SK-N-MC (cell line): ENCODE measurements around the gene FEV.

Experiments
- DNase-seq: peaks from one replicate; pipeline ENCODE4 v3.0.0-alpha.2; 2011; ENCODE audit warnings: low read depth, low spot score
- H3K27ac ChIP-seq: fragments of 200-600 bp; sonication (generic); 2 replicates; pipeline ENCODE4 v1.5.1; 2016; ENCODE audit warnings: mixed run types
- H3K36me3 ChIP-seq: fragments of 200-600 bp; sonication (generic); 2 replicates; pipeline ENCODE4 v1.6.1; 2017; ENCODE audit warnings: antibody characterized with exemption, low read length, mixed read lengths; ENCODE audit not compliant: insufficient read depth
- H3K4me3 ChIP-seq: fragments of 200-600 bp; sonication (generic); 2 replicates; pipeline ENCODE4 v1.5.1; 2016
- H3K9ac ChIP-seq: fragments of 200-600 bp; sonication (generic); 2 replicates; pipeline ENCODE4 v1.8.0; 2017; ENCODE audit warnings: mixed run types, mixed read lengths; ENCODE audit not compliant: insufficient read length
- H3K9me3 ChIP-seq: fragments of 200-600 bp; sonication (generic); 2 replicates; pipeline ENCODE4 v1.6.1; 2017; ENCODE audit warnings: low read depth, mild to moderate bottlenecking, antibody characterized with exemption, low read length, moderate library complexity, mixed read lengths
- EZH2 ChIP-seq: fragments of 200-600 bp; sonication (generic); IDR thresholded peaks from one replicate; pipeline ENCODE4 v1.6.1; 2017; ENCODE audit warnings: antibody characterized with exemption
- FOXP2 ChIP-seq: optimal IDR thresholded peaks from 2 replicates; pipeline ENCODE3; 2011; ENCODE audit warnings: mild to moderate bottlenecking, moderate library complexity; ENCODE audit not compliant: insufficient read depth; ENCODE audit errors: extremely low read length, control extremely low read depth
- POLR2AphosphoS5 ChIP-seq: IDR thresholded peaks from 2 replicates; pipeline ENCODE4 v1.6.1; 2012; ENCODE audit warnings: mild to moderate bottlenecking, low read depth, low read length, borderline replicate concordance

FEV gene

GRCh38 chr2:218991674-218992168 is 6.7 kb upstream of the FEV start:
- Histone ChIP-seq H3K9me3 (no peaks in the 10 kb centered on the region), H3K36me3 (no peaks in the 10 kb centered on the region), H3K9ac (no peak overlapping the region), H3K27ac (no peak overlapping the region), H3K4me3 (no peak overlapping the region)
- TF ChIP-seq FOXP2 (no peak), EZH2 (no peak), POLR2AphosphoS5 (no peak)
- no peak for DNase-seq

DNA sequence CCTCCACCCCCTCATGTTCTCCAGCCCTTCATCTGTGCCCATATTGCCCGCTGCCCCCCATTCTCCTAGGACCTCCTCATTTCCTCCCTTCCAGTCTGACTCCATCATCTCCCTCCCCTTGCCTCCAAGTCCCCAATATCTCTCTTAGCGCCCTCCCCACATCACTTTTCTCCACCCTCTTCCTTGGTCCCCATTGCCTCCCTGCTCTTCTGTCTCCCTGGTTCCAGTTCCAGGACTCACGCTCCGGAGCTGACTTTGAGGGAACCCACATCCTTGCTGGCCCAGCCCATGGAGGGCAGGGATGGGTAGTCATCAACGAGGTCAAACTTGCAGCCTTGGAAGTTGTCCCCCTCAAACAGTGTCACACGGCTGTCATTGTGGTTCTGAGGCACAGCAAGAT is 5.6 kb upstream of the FEV start:
- TF ChIP-seq POLR2AphosphoS5, result no peak
- no peak for TF ChIP-seq EZH2
- no peak for TF ChIP-seq FOXP2
- no peak overlapping the region for H3K9ac ChIP-seq
- no peaks in the 10 kb centered on the region for H3K9me3 ChIP-seq
- no peak overlapping the region for H3K4me3 ChIP-seq
- DNase-seq, result no peak
- no peaks in the 10 kb centered on the region for H3K36me3 ChIP-seq
- H3K27ac ChIP-seq, result no peak overlapping the region

DNA sequence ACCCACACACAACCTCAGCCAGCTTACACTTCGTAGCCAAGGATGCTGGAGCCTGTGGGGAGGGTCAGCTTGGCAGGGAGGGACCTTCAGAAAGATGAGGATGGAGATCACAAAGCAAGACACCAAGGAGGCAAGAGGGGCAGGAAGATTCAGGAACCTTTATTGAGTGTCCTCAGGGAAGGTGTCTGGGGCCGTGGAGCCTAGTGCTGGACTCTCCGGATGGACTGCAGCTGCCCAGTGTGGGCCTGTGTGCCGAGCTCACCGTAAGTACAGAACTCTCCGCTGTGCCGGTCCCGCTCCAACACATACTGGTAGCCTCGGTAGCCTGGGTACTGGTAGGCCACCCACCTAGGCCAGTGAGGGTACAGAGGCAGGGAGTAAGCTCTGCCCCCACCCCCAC is 5.1 kb upstream of the FEV start:
- DNase-seq, result no peak
- Histone ChIP-seq H3K36me3 (no peaks in the 10 kb centered on the region), H3K9ac (no peak overlapping the region)

DNA sequence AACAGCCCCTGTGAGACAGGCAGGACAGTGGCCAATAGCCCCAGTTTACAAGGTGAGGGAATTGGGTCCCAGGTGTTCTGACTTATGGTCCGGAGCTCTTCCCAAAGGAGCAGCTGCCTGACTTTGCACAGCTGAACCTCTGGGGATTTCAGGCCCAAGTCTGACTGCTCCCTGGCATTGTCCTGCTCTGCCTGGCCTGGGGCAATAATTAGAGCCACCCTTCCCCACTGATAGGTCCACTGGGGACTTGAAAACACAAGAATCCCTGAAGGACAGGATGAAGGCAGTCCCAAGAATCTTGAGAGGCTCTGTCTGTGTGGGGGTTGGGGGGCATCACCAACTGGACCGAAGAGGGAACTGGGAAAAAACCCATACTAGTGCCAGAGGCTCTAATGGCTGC is 3.7 kb upstream of the FEV start:
- no peak overlapping the region for H3K4me3 ChIP-seq
- TF ChIP-seq EZH2, result no peak
- TF ChIP-seq FOXP2, result no peak
- no peak for TF ChIP-seq POLR2AphosphoS5
- no peak for DNase-seq

More for the DNA sequence above, 5.1 kb upstream of the FEV start:
- no peaks in the 10 kb centered on the region for H3K9me3 ChIP-seq
- TF ChIP-seq FOXP2 (no peak), EZH2 (no peak), POLR2AphosphoS5 (no peak)
- no peak overlapping the region for H3K4me3 ChIP-seq
- no peak overlapping the region for H3K27ac ChIP-seq

GRCh38 chr2:218988164-218988563 is 3.2 kb upstream of the FEV start:
- no peak for DNase-seq
- no peaks in the 10 kb centered on the region for H3K36me3 ChIP-seq
- no peak overlapping the region for H3K4me3 ChIP-seq
- no peak overlapping the region for H3K9ac ChIP-seq
- TF ChIP-seq POLR2AphosphoS5 (no peak), EZH2 (no peak), FOXP2 (no peak)
- no peaks in the 10 kb centered on the region for H3K9me3 ChIP-seq
- no peak overlapping the region for H3K27ac ChIP-seq

More for the DNA sequence above, 3.7 kb upstream of the FEV start:
- Histone ChIP-seq H3K27ac (no peak overlapping the region), H3K9ac (no peak overlapping the region), H3K9me3 (no peaks in the 10 kb centered on the region), H3K36me3 (no peaks in the 10 kb centered on the region)

DNA sequence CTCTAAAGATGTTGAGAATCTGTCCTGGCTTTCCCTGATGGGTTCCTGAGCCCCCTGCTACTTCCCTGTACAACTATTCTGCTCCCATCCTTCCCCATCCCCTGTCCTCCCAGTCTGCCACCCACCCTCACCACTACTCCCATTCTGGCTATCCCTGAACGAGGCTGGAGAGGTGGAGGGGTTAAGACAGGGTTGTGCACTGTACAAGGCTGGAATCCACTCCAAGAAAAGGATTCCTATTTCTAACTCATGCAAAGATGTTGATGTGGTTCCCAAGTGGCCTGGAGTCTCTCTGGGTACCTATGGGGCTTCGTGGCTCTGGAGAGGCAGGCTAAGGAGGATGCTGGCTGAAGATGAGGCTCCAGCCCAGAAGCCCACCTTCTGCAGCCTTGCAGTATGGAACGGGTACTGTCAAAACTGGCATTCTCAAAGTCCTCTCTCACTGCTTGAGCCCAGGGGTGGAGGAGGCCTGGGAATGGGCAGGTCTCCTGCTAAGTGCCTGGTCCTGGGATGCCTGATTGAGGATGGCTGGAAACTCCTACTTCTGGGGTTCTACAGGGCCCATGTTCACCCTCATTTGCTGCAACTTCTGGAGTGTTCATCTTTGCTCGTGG is 1.3 kb upstream of the FEV start:
- Histone ChIP-seq H3K4me3 (no peak overlapping the region), H3K36me3 (no peaks in the 10 kb centered on the region), H3K27ac (no peak overlapping the region), H3K9me3 (no peaks in the 10 kb centered on the region), H3K9ac (no peak overlapping the region)
- DNase-seq, result no peak
- TF ChIP-seq POLR2AphosphoS5 (no peak), FOXP2 (no peak), EZH2 (no peak)

GRCh38 chr2:218985325-218986091 is 524 bp upstream of the FEV start:
- DNase-seq, result no peak
- no peaks in the 10 kb centered on the region for H3K36me3 ChIP-seq
- no peak overlapping the region for H3K27ac ChIP-seq
- peak overlapping the region; percentile 71 for H3K4me3 ChIP-seq
- TF ChIP-seq FOXP2 (no peak), POLR2AphosphoS5 (no peak), EZH2 (no peak)
- H3K9me3 ChIP-seq, result no peaks in the 10 kb centered on the region
- H3K9ac ChIP-seq, result no peak overlapping the region

DNA sequence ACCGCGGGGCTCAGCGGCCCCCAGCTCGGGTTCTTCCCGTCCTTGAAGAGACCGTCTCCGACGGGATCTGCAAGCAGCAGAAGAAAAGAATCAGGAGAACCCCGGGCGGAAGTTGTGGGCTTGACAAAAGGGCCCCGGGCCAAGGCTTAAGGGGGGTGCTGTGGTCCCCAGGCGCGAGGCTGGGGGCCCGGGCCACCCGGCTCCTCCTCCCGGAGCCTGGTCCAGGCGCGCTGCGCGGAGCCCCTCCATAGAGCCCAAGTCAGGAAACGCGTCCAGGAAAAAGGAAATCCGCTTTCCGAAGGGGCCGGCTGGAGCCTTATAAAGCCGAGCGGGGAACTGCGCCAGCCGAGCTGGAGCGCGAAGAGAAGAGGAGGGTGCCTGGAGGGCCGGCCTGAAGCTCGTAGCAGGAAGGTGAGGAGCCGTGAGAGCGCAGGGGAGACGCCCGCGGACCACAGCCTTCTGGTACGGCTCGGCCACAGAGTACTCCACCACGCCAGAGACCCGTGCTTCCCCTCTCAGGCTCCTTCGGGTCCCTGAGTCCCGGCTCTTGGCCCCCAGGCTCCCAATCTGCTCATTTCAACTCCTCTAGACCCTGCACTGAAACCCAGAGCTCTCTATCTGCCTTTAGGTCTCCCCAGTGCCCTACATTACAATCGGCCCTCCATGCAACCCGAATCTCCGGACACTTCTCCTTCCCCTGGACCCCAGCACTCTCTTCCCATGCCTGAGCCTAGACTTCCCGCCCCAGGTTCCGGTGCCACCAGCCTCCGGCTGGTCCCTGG is 554 bp downstream of the FEV start:
- no peak overlapping the region for H3K9ac ChIP-seq
- H3K4me3 ChIP-seq, result peak overlapping the region; percentile 71
- TF ChIP-seq EZH2 (no peak), FOXP2 (no peak), POLR2AphosphoS5 (no peak)
- H3K36me3 ChIP-seq, result no peaks in the 10 kb centered on the region
- H3K27ac ChIP-seq, result no peak overlapping the region
- H3K9me3 ChIP-seq, result no peaks in the 10 kb centered on the region
- no peak for DNase-seq
